Measurements from ENCODE around the gene SOCS1.

DNA sequence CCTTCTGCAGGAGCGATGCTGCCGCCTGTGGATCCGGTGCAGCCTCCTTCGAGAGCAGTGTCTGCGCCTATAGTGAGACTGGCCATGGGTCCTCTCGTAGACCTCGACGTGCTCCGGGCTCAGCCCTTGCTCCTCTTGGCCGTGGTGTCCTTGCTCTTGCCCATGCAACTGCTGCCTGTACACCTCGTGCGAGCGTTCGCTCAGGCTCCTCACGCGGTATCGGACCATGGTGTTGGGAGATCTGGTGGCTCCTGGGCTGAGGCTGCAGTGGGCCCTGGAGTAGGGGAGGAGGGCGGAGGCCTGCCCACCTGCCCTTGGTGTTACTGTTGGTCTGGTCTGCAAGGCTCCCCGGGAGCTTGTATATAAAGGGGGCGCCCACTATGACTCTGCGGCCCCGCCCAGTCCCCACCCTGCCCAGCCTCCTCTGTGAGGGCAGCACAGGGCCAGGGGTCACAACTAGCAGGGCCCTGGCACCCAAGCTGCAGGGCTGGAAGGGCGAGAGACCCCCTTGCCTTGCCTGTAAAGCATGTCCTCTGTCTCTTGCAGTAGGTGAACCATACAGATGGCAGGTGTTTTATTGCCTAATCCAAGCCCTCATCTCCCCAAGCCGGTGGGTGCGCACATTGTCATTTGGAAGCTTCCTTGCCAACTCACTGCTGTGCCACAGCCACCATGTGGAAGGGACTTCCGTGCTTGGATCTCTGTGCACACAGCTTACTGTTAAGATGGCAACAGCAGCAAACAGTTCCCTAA, 20.3 kb upstream of the SOCS1 start, which contains the start of gene PRM2:
- TF ChIP-seq, protein P1, sequence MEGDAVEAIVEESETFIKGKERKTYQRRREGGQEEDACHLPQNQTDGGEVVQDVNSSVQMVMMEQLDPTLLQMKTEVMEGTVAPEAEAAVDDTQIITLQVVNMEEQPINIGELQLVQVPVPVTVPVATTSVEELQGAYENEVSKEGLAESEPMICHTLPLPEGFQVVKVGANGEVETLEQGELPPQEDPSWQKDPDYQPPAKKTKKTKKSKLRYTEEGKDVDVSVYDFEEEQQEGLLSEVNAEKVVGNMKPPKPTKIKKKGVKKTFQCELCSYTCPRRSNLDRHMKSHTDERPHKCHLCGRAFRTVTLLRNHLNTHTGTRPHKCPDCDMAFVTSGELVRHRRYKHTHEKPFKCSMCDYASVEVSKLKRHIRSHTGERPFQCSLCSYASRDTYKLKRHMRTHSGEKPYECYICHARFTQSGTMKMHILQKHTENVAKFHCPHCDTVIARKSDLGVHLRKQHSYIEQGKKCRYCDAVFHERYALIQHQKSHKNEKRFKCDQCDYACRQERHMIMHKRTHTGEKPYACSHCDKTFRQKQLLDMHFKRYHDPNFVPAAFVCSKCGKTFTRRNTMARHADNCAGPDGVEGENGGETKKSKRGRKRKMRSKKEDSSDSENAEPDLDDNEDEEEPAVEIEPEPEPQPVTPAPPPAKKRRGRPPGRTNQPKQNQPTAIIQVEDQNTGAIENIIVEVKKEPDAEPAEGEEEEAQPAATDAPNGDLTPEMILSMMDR (conservative IDR thresholded peaks at IDR 0.05; ENCODE audit: low read depth, low read length), result no peak
- TF ChIP-seq EZH2 (IDR thresholded peaks at IDR 0.05; ENCODE audit: borderline replicate concordance, low read depth, low read length, poor library complexity, severe bottlenecking), result no peak

Measured in A673 (cell line).